Neural progenitor cell (in vitro differentiated cells): ENCODE data around the gene ZSCAN30. TPM values are rescaled to one million over a fixed set of nuclear protein-coding genes. Genes with fewer than 3 reads are reported as not detected.
A peak's percentile ranks its signal among the peaks of the same experiment; 100 is the strongest.

Source experiments
- DNase-seq: peaks from one replicate; pipeline ENCODE4 v3.0.0-alpha.2; 2016; ENCODE audit warnings: low spot score
- H2AFZ ChIP-seq: fragments of 200-600 bp; sonication (generic); replicated peaks from 2 replicates; pipeline ENCODE4 v1.6.1; 2016; ENCODE audit warnings: antibody characterized with exemption
- H3F3A ChIP-seq: fragments of 200-600 bp; sonication (generic); 2 replicates; pipeline ENCODE4 v1.6.1; 2016; ENCODE audit warnings: antibody characterized with exemption, low read depth
- H3K27ac ChIP-seq: fragments of 200-600 bp; sonication (generic); 2 replicates; pipeline ENCODE4 v1.5.1; 2016; ENCODE audit warnings: mild to moderate bottlenecking
- H3K27me3 ChIP-seq: fragments of 200-600 bp; sonication (generic); 2 replicates; pipeline ENCODE4 v1.6.1; 2016; ENCODE audit warnings: mild to moderate bottlenecking, moderate library complexity
- H3K36me3 ChIP-seq: fragments of 200-600 bp; sonication (generic); 2 replicates; pipeline ENCODE4 v1.5.1; 2016
- H3K4me1 ChIP-seq: fragments of 200-600 bp; sonication (generic); 2 replicates; pipeline ENCODE4 v1.6.1; 2016; ENCODE audit warnings: mixed run types
- H3K4me2 ChIP-seq: fragments of 200-600 bp; sonication (generic); 2 replicates; pipeline ENCODE4 v1.6.1; 2016
- H3K4me3 ChIP-seq: fragments of 200-600 bp; sonication (generic); 2 replicates; pipeline ENCODE4 v1.5.1; 2016
- H3K79me2 ChIP-seq: fragments of 200-600 bp; sonication (generic); 2 replicates; pipeline ENCODE4 v1.6.1; 2016; ENCODE audit warnings: low read depth
- H3K9ac ChIP-seq: fragments of 200-600 bp; sonication (generic); 2 replicates; pipeline ENCODE4 v1.6.1; 2016
- H3K9me3 ChIP-seq: fragments of 200-600 bp; sonication (generic); 2 replicates; pipeline ENCODE4 v1.5.1; 2016; ENCODE audit warnings: low read depth
- H4K20me1 ChIP-seq: fragments of 200-600 bp; sonication (generic); 2 replicates; pipeline ENCODE4 v1.6.1; 2016; ENCODE audit warnings: low read depth
- H3K27ac Mint-ChIP-seq: 3 replicates; pipeline ENCODE4 v1.8.0; 2021; ENCODE audit warnings: mixed read lengths
- H3K27me3 Mint-ChIP-seq: 2 replicates; pipeline ENCODE4 v1.8.0; 2022; ENCODE audit warnings: low read depth, mild to moderate bottlenecking, inconsistent platforms, moderate library complexity, mixed read lengths; ENCODE audit not compliant: insufficient read depth
- H3K36me3 Mint-ChIP-seq: 3 replicates; pipeline ENCODE4 v1.8.0; 2021; ENCODE audit warnings: mixed read lengths
- H3K4me1 Mint-ChIP-seq: 3 replicates; pipeline ENCODE4 v1.8.0; 2021; ENCODE audit warnings: mixed read lengths
- H3K4me3 Mint-ChIP-seq: 3 replicates; pipeline ENCODE4 v1.8.0; 2021; ENCODE audit warnings: mild to moderate bottlenecking, moderate library complexity, mixed read lengths
- H3K9me3 Mint-ChIP-seq: 3 replicates; pipeline ENCODE4 v1.8.0; 2020; ENCODE audit warnings: mixed read lengths
- CTCF ChIP-seq: fragments of 200-600 bp; sonication (generic); IDR thresholded peaks from 2 replicates; pipeline ENCODE4 v1.5.1; 2017; ENCODE audit warnings: antibody characterized with exemption, mild to moderate bottlenecking
- EZH2 ChIP-seq: fragments of 200-600 bp; sonication (generic); IDR thresholded peaks from 2 replicates; pipeline ENCODE4 v1.6.1; 2017; ENCODE audit warnings: antibody characterized with exemption, mild to moderate bottlenecking, moderate library complexity
- EZH2phosphoT487 ChIP-seq: fragments of 200-600 bp; sonication (generic); IDR thresholded peaks from 2 replicates; pipeline ENCODE4 v1.6.1; 2017; ENCODE audit warnings: antibody characterized with exemption
- total RNA-seq: library from RNA; depleted of rRNA; stranded (reverse); fragments of >200 nt; gene quantifications from 2 replicates; pipeline ENCODE4 v1.2.3, GENCODE V29; 2015; ENCODE audit warnings: low replicate concordance

ZSCAN30 gene
- total RNA-seq, 1 donor from 2014 or later: 21.7 TPM

- Mint-ChIP-seq H3K4me3 (no peak overlapping the region), H3K27ac (no peak overlapping the region), H3K36me3 (peaks cover 76% of the 10 kb centered on the region), H3K4me1 (peaks cover 8% of the 10 kb centered on the region), H3K27me3 (peaks cover 5% of the 10 kb centered on the region), H3K9me3 (peaks cover 24% of the 10 kb centered on the region)
- DNase-seq: no peak
- TF ChIP-seq EZH2: no peak
- TF ChIP-seq CTCF: no peak
- TF ChIP-seq EZH2phosphoT487: no peak
- Histone ChIP-seq H3F3A (no peaks in the 10 kb centered on the region), H3K27me3 (no peaks in the 10 kb centered on the region), H3K4me1 (peaks cover 4% of the 10 kb centered on the region), H3K9me3 (no peaks in the 10 kb centered on the region), H3K36me3 (peaks cover 17% of the 10 kb centered on the region), H2AFZ (no peak overlapping the region), H4K20me1 (no peaks in the 10 kb centered on the region), H3K4me3 (no peak overlapping the region), H3K27ac (no peak overlapping the region), H3K79me2 (peaks cover 69% of the 10 kb centered on the region), H3K9ac (no peak overlapping the region), H3K4me2 (no peak overlapping the region)
These were observed 6.0 kb upstream of the ZSCAN30 start for GRCh38 chr18:35296060-35296459.

- Mint-ChIP-seq H3K27ac (no peak overlapping the region), H3K36me3 (peaks cover 41% of the 10 kb centered on the region), H3K27me3 (peaks cover 6% of the 10 kb centered on the region), H3K4me3 (peak overlapping the region; percentile 99), H3K9me3 (peaks cover 18% of the 10 kb centered on the region), H3K4me1 (peaks cover 17% of the 10 kb centered on the region)
- peak overlapping the region; percentile 81 for H3K4me3 ChIP-seq
- H3K36me3 ChIP-seq: peaks cover 3% of the 10 kb centered on the region
- H3F3A ChIP-seq: peaks cover 8% of the 10 kb centered on the region
- no peak overlapping the region for H2AFZ ChIP-seq
- no peak overlapping the region for H3K27ac ChIP-seq
- H3K4me1 ChIP-seq: peaks cover 10% of the 10 kb centered on the region
- DNase-seq: no peak
- TF ChIP-seq CTCF (no peak), EZH2 (no peak), EZH2phosphoT487 (no peak)
- no peaks in the 10 kb centered on the region for H4K20me1 ChIP-seq
- H3K9me3 ChIP-seq: peaks cover 5% of the 10 kb centered on the region
- H3K79me2 ChIP-seq: peaks cover 64% of the 10 kb centered on the region
- H3K27me3 ChIP-seq: no peaks in the 10 kb centered on the region
- H3K4me2 ChIP-seq: peak overlapping the region; percentile 93
- H3K9ac ChIP-seq: peak overlapping the region; percentile 86
These were observed 1.1 kb upstream of the ZSCAN30 start for GRCh38 chr18:35291166-35291565.

- peaks cover 6% of the 10 kb centered on the region for H3K9me3 ChIP-seq
- Mint-ChIP-seq H3K27ac (peak overlapping the region; percentile 97), H3K4me3 (peak overlapping the region; percentile 99), H3K9me3 (peaks cover 29% of the 10 kb centered on the region), H3K36me3 (peaks cover 27% of the 10 kb centered on the region), H3K27me3 (peaks cover 6% of the 10 kb centered on the region), H3K4me1 (peaks cover 17% of the 10 kb centered on the region)
- peak overlapping the region; percentile 81 for H3K4me3 ChIP-seq
- H3K79me2 ChIP-seq: peaks cover 64% of the 10 kb centered on the region
- no peaks in the 10 kb centered on the region for H3K27me3 ChIP-seq
- H3K27ac ChIP-seq: no peak overlapping the region
- TF ChIP-seq EZH2: no peak
- no peak for TF ChIP-seq EZH2phosphoT487
- TF ChIP-seq CTCF: no peak
- peak; percentile 8 for DNase-seq
- peaks cover 10% of the 10 kb centered on the region for H3K4me1 ChIP-seq
- peak overlapping the region; percentile 65 for H3K9ac ChIP-seq
- H2AFZ ChIP-seq: peak overlapping the region; percentile 95
- peak overlapping the region; percentile 93 for H3K4me2 ChIP-seq
- H3F3A ChIP-seq: peaks cover 8% of the 10 kb centered on the region
- no peaks in the 10 kb centered on the region for H3K36me3 ChIP-seq
- no peaks in the 10 kb centered on the region for H4K20me1 ChIP-seq
These were observed 319 bp downstream of the ZSCAN30 start for GRCh38 chr18:35289727-35290093.
